ENCODE data around the gene ASAP2. TPM values are rescaled to one million over a fixed set of nuclear protein-coding genes. Genes with fewer than 3 reads are reported as not detected.

Gene ASAP2
- polyA plus RNA-seq, 1 experiment = 30.0 TPM

- no peak overlapping the region for H3K27ac ChIP-seq (ENCODE audit: low read depth, low read length)
- ChIA-PET CTCF (interaction anchor here (1.7 kb wide), 1 partner anchor 11 kb away, joined by 4 read pairs; no protein-coding TSS in a partner anchor), POLR2A (no interaction called here)
- H3K27me3 ChIP-seq (ENCODE audit: control insufficient read depth, insufficient read depth, low read length) = no peaks in the 10 kb centered on the region
- H3K9me3 ChIP-seq (ENCODE audit: control insufficient read depth, insufficient read depth, low read length) = no peaks in the 10 kb centered on the region
- no peak overlapping the region for H3K4me3 ChIP-seq (ENCODE audit: low read depth, low read length)
- DNase-seq (ENCODE audit: low read depth, low spot score) = no peak
- TF ChIP-seq CTCF (IDR thresholded peaks at IDR 0.05; ENCODE audit: low read depth, low read length) = no peak
Measured at GRCh38 chr2:9275399-9275798, 68.8 kb downstream of the ASAP2 start.

GRCh38 chr2:9276074-9276473 is 69.5 kb downstream of the ASAP2 start:
- Histone ChIP-seq H3K27ac (ENCODE audit: low read depth, low read length) (no peak overlapping the region), H3K27me3 (ENCODE audit: control insufficient read depth, insufficient read depth, low read length) (no peaks in the 10 kb centered on the region), H3K4me3 (ENCODE audit: low read depth, low read length) (no peak overlapping the region), H3K9me3 (ENCODE audit: control insufficient read depth, insufficient read depth, low read length) (no peaks in the 10 kb centered on the region)
- no peak for DNase-seq (ENCODE audit: low read depth, low spot score)
- ChIA-PET CTCF (interaction anchor here (1.7 kb wide), 1 partner anchor 10 kb away, joined by 4 read pairs; no protein-coding TSS in a partner anchor), POLR2A (no interaction called here)
- no peak for TF ChIP-seq CTCF (IDR thresholded peaks at IDR 0.05; ENCODE audit: low read depth, low read length)

- no peak for TF ChIP-seq CTCF (IDR thresholded peaks at IDR 0.05; ENCODE audit: low read depth, low read length)
- Histone ChIP-seq H3K27ac (ENCODE audit: low read depth, low read length) (no peak overlapping the region), H3K9me3 (ENCODE audit: control insufficient read depth, insufficient read depth, low read length) (no peaks in the 10 kb centered on the region), H3K4me3 (ENCODE audit: low read depth, low read length) (no peak overlapping the region), H3K27me3 (ENCODE audit: control insufficient read depth, insufficient read depth, low read length) (no peaks in the 10 kb centered on the region)
- POLR2A ChIA-PET = no interaction called here
- DNase-seq (ENCODE audit: low read depth, low spot score) = no peak
- CTCF ChIA-PET = no interaction called here
Measured at GRCh38 chr2:9276901-9277451, 70.4 kb downstream of the ASAP2 start.

GRCh38 chr2:9278439-9278838 is 71.8 kb downstream of the ASAP2 start:
- no peak for TF ChIP-seq CTCF (IDR thresholded peaks at IDR 0.05; ENCODE audit: low read depth, low read length)
- no peak overlapping the region for H3K27ac ChIP-seq (ENCODE audit: low read depth, low read length)
- ChIA-PET POLR2A (no interaction called here), CTCF (no interaction called here)
- H3K4me3 ChIP-seq (ENCODE audit: low read depth, low read length) = no peak overlapping the region
- DNase-seq (ENCODE audit: low read depth, low spot score) = no peak
- no peaks in the 10 kb centered on the region for H3K27me3 ChIP-seq (ENCODE audit: control insufficient read depth, insufficient read depth, low read length)
- no peaks in the 10 kb centered on the region for H3K9me3 ChIP-seq (ENCODE audit: control insufficient read depth, insufficient read depth, low read length)

- Histone ChIP-seq H3K27me3 (ENCODE audit: control insufficient read depth, insufficient read depth, low read length) (no peaks in the 10 kb centered on the region), H3K27ac (ENCODE audit: low read depth, low read length) (no peak overlapping the region), H3K4me3 (ENCODE audit: low read depth, low read length) (no peak overlapping the region), H3K9me3 (ENCODE audit: control insufficient read depth, insufficient read depth, low read length) (no peaks in the 10 kb centered on the region)
- POLR2A ChIA-PET = no interaction called here
- DNase-seq (ENCODE audit: low read depth, low spot score) = no peak
- CTCF ChIA-PET = no interaction called here
- no peak for TF ChIP-seq CTCF (IDR thresholded peaks at IDR 0.05; ENCODE audit: low read depth, low read length)
Measured at GRCh38 chr2:9279426-9279825, 72.8 kb downstream of the ASAP2 start.
